ENCODE results near the gene TESMIN. TPM values are rescaled to one million over a fixed set of nuclear protein-coding genes. Genes with fewer than 3 reads are reported as not detected.
A peak's percentile ranks its signal among the peaks of the same experiment; 100 is the strongest.

TESMIN gene
- total RNA-seq, 1 donor from 2014 or later = 1.2 TPM

DNA sequence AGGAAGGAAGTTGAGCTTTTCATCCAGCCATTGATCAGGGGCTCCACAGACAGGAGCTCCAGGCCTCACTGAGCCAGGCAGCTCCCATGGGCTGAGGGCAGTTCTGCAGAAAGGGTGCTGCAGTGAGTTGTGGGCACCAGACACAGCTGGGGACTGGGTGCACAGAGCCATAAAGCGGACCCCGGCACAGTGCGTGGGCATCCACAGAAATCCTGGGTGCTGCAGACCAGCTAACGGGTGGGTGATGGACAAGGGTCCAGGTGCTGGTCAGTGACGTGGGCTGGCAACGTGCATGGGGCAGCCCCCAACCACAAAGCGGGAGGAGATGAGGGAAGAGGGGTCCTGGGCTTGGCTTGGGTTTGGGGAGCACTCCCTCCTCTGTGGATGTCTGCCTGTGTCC lies 86.4 kb downstream of the TESMIN start:
- FAIRE-seq = no peak
- no peak for DNase-seq (ENCODE audit: low spot score in 2 of 2)

- DNase-seq (ENCODE audit: low spot score in 2 of 2) (no peak), FAIRE-seq (no peak)
Observed at GRCh38 chr11:68664141-68664540, 87.2 kb downstream of the TESMIN start.

- FAIRE-seq (no peak), DNase-seq (ENCODE audit: low spot score in 2 of 2) (no peak)
Observed at GRCh38 chr11:68663482-68664010, 87.8 kb downstream of the TESMIN start.

DNA sequence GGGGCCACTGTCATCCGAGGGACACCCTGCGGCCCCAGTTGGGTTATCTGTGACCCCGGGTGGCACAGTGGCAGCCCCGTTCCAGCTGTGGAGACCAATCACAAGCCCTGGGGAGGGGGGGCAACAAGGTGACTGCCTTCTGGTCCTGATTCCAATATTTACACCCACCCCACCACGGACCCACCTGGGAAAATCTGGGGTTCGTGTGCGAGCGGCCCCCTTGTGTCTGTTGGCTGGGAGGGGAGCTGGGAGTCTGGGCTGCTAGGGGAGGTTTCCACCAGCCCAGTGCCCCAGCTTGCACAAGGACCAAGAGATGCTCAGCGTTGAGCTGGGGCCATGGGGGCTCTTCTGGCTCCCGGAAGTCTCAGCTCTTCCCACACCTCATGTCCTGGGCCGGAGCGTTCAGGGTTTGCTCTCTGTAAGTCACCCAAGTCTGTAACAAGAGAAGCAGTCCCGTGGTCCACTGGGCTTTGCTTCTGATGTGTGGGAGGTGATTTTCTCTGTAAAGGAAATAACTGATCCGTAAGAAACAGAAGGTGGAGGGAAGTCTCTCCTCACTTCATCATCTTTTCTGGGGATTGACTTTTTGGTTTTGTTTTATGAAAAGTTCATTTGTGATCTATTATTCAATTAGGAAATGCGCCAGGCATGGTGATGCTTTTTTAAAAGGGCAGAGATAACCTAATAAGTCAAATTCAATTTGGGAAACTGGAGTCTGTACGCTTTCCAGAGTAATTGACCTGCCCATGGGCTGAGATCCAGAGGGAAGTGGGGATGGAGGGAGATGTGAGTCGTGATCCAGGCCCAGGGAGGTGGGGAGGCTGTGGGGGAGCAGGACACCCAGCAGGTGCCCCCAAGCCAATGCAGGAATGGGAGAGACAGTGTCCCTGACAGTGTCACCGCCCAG lies 89.4 kb downstream of the TESMIN start:
- FAIRE-seq (no peak), DNase-seq (ENCODE audit: low spot score in 2 of 2) (no peak)

GRCh38 chr11:68661014-68661413 lies 90.3 kb downstream of the TESMIN start:
- DNase-seq (ENCODE audit: low spot score in 2 of 2) = no peak
- no peak for FAIRE-seq

- no peak for FAIRE-seq
- no peak for DNase-seq (ENCODE audit: low spot score in 2 of 2)
Observed at GRCh38 chr11:68660066-68660810, 91.1 kb downstream of the TESMIN start.

DNA sequence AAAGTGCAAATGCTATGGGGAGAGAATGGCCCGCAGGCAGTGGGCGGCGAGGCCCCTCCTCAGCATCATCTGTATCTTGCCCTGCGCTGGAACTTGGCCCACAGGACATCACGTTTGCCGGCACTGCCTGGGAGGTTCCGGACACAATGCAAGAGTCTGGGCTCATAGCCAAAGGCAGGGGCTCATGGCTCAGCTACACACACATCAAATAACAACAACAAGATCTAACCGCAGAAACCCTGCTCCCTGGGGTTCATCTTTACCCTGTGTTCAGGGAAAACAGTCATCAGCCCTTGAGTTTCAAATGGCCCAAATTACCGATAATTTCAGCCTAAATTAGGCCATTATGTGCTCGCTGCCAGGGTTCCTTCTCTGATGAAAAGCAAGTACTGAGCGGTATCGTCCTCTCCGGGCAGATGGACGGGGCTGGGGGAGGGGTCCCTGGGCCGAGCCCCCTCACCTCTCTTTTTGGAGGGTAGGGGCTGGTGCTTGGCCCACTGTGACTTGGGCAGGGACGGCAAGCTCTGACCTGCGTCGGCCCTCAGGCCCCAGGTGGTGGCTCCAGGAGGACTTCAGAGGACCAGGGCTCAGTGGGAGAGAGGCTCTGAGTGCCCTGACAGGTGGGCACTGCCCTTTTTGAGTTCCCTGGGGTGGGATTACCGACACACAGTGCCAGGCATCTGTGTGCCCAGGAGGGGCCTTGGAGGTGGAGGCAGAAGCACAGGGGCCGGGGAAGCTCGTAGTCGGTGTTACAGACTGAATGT lies 92.0 kb downstream of the TESMIN start:
- DNase-seq (ENCODE audit: low spot score in 2 of 2) (peak; percentile 39 to 76), FAIRE-seq (no peak)

GRCh38 chr11:68658661-68659060 lies 92.7 kb downstream of the TESMIN start:
- DNase-seq (ENCODE audit: low spot score in 2 of 2) (no peak), FAIRE-seq (no peak)

DNA sequence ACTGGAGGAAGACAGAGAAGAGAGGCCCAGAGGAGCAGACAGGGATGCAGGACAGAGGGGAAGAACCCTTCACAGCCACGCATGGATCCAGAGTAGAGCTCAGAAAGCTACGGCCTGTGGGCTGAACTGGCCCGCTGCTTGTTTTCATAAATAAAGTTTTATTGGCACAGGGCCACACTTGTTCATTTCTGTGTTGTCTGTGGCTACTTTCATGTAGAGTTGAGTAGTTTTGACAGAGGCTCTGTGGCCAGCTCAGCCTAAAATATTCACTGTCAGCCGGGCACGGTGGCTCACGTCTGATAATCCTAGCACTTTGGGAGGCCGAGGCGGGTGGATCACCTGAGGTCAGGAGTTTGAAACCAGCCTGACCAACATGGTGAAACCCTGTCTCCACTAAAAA lies 93.2 kb downstream of the TESMIN start:
- FAIRE-seq (no peak), DNase-seq (ENCODE audit: low spot score in 2 of 2) (no peak)

Other genes starting within 250 kb of the TESMIN start
- not detected for gene GAL, start 67.0 kb downstream of the TESMIN start, total RNA-seq
- gene CPT1A, start 90.4 kb upstream of the TESMIN start, total RNA-seq = 4.5 TPM
- 51.0 TPM for gene MRPL21, start 152.3 kb upstream of the TESMIN start, total RNA-seq
- gene IGHMBP2, start 152.4 kb upstream of the TESMIN start, total RNA-seq = 10.2 TPM
- gene MRGPRD, start 229.5 kb upstream of the TESMIN start, total RNA-seq = not detected

Measured in frontal cortex (tissue), 4 donors.